K562 (cell line): ENCODE results near the gene TGDS. TPM values are rescaled to one million over a fixed set of nuclear protein-coding genes. Genes with fewer than 3 reads are reported as not detected.
A peak's percentile ranks its signal among the peaks of the same experiment; 100 is the strongest.

Source experiments
- BMI1 ChIP-seq: fragments of 150-350 bp; IDR thresholded peaks from 2 replicates; pipeline ENCODE4 v1.6.1; 2014; ENCODE audit warnings: low read length
- COPS2 ChIP-seq: fragments of 450-650 bp; conservative IDR thresholded peaks from 2 replicates; pipeline ENCODE4 v1.6.1; 2016; ENCODE audit warnings: mild to moderate bottlenecking, moderate library complexity
- CREM ChIP-seq: IDR thresholded peaks from 2 replicates; pipeline ENCODE4 v1.6.1; 2014; ENCODE audit warnings: antibody characterized with exemption, low read depth
- ETS1 ChIP-seq: conservative IDR thresholded peaks from 2 replicates; pipeline ENCODE4 v1.6.1; 2011; ENCODE audit warnings: low read depth, mild to moderate bottlenecking, low read length; ENCODE audit not compliant: control insufficient read depth
- FUS ChIP-seq: fragments of 200-400 bp; formaldehyde crosslinking; optimal IDR thresholded peaks from 2 replicates; pipeline ENCODE3; 2017; ENCODE audit warnings: low read depth, low read length
- KLF10 ChIP-seq: fragments of 250-450 bp; sonication (Bioruptor Pico); IDR thresholded peaks from 2 replicates; pipeline ENCODE4 v1.6.1; 2021; ENCODE audit warnings: matching md5 sums
- KLF6 ChIP-seq: fragments of 250-450 bp; sonication (Bioruptor Pico); IDR thresholded peaks from 2 replicates; pipeline ENCODE4 v1.4.0; 2020; ENCODE audit warnings: mild to moderate bottlenecking, moderate library complexity, borderline replicate concordance
- MAZ ChIP-seq, 2 experiments: fragments of 450-650 bp in 1 of 2; sonication (generic) in 1 of 2; formaldehyde crosslinking; IDR thresholded peaks in 1 of 2; conservative IDR thresholded peaks in 1 of 2; 2 replicates each; pipeline versions ENCODE4 v1.4.0 to v1.5.0; 2020; ENCODE audit warnings: mild to moderate bottlenecking in 1 of 2, missing genetic modification reagents in 1 of 2
- MCM5 ChIP-seq: fragments of 450-650 bp; IDR thresholded peaks from 2 replicates; pipeline ENCODE4 v1.6.1; 2016; ENCODE audit warnings: low read depth
- NFE2L1 ChIP-seq: fragments of 450-650 bp; IDR thresholded peaks from 2 replicates; pipeline ENCODE4 v1.6.1; 2016; ENCODE audit warnings: missing genetic modification characterization, low read depth, mild to moderate bottlenecking, missing compliant biosample characterization, moderate library complexity, borderline replicate concordance
- PML ChIP-seq: IDR thresholded peaks from 2 replicates; pipeline ENCODE4 v1.6.1; 2012; ENCODE audit warnings: low read length, inconsistent platforms
- PRDM10 ChIP-seq: fragments of 450-650 bp; IDR thresholded peaks from 2 replicates; pipeline ENCODE4 v1.6.1; 2018; ENCODE audit not compliant: partially characterized antibody
- RBM39 ChIP-seq: fragments of 200-400 bp; formaldehyde crosslinking; optimal IDR thresholded peaks from 2 replicates; pipeline ENCODE3; 2018; ENCODE audit warnings: low read depth, low read length
- SIN3A ChIP-seq, 2 experiments: fragments of 150-350 bp in 1 of 2; IDR thresholded peaks; 2 replicates each; pipeline ENCODE4 v1.6.1; 2011 to 2016; ENCODE audit warnings: borderline replicate concordance in 2 of 2, low read depth in 2 of 2, low read length in 2 of 2, mild to moderate bottlenecking in 2 of 2, moderate library complexity in 2 of 2; ENCODE audit not compliant: control insufficient read depth in 1 of 2
- SMARCA5 ChIP-seq: fragments of 450-650 bp; IDR thresholded peaks from 2 replicates; pipeline ENCODE4 v1.6.1; 2016
- XRCC3 ChIP-seq: fragments of 450-650 bp; IDR thresholded peaks from 2 replicates; pipeline ENCODE4 v1.6.1; 2017; ENCODE audit warnings: mild to moderate bottlenecking, moderate library complexity
- ZBTB34 ChIP-seq: fragments of 250-450 bp; sonication (Bioruptor Pico); IDR thresholded peaks from 2 replicates; pipeline ENCODE4 v1.8.0; 2021; ENCODE audit warnings: mild to moderate bottlenecking, moderate library complexity
- ZNF253 ChIP-seq: fragments of 250-450 bp; sonication (Bioruptor Pico); conservative IDR thresholded peaks from 2 replicates; pipeline ENCODE4 v1.6.1; 2021; ENCODE audit warnings: mild to moderate bottlenecking
- ZNF444 ChIP-seq: fragments of 250-450 bp; sonication (Bioruptor Pico); IDR thresholded peaks from 2 replicates; pipeline ENCODE4 v1.4.0; 2020; ENCODE audit warnings: mild to moderate bottlenecking, moderate library complexity
- ZNF583 ChIP-seq: fragments of 250-450 bp; sonication (Bioruptor Pico); IDR thresholded peaks from 2 replicates; pipeline ENCODE4 v1.4.0; 2020
- ZNF830 ChIP-seq: fragments of 250-450 bp; sonication (Bioruptor Pico); IDR thresholded peaks from 2 replicates; pipeline ENCODE4 v1.5.0; 2021; ENCODE audit warnings: mild to moderate bottlenecking
- ZSCAN32 ChIP-seq: fragments of 450-650 bp; formaldehyde crosslinking; IDR thresholded peaks from 2 replicates; pipeline ENCODE4 v1.4.0; 2020; ENCODE audit warnings: mild to moderate bottlenecking, moderate library complexity
- polyA plus RNA-seq, 8 experiments: library from polyadenylated mRNA; depleted of rRNA in 4 of 8; stranded (reverse) in 5 of 8; unstranded in 3 of 8; fragments of >200 nt; fragmentation: Nextera tagmentation in 2 of 8; fragmentation: Illumina TruSeq in 1 of 8; extraction: Ambion mirVana in 2 of 8; extraction: Trizol in 1 of 8; gene quantifications; 2 replicates each; pipeline versions ENCODE4 v1.2.1 to v1.2.3, GENCODE V29; 2011 to 2014; ENCODE audit warnings: inconsistent platforms in 1 of 8, missing spikeins in 1 of 8
- total RNA-seq, 7 experiments: library from RNA; depleted of rRNA in 6 of 7; stranded (reverse); fragments of >200 nt in 6 of 7; fragmentation: Illumina TruSeq in 2 of 7; extraction: Trizol in 2 of 7; gene quantifications; 2 replicates each; pipeline versions ENCODE4 v1.2.1 to v1.2.3, GENCODE V29; 2011 to 2021; ENCODE audit warnings: low replicate concordance in 1 of 7

TGDS gene
- total and polyA plus RNA-seq, 9 of the 15 experiments (the other 6 are each of a cell fraction or from before 2014, with no cell fraction given): 9.9 to 43.7 (median 21.4) TPM

GRCh38 chr13:94601446-94602431 is 5.8 kb upstream of the TGDS start, which contains the start of gene GPR180 (continued):
- TF ChIP-seq ZSCAN32 (CRISPR knock-in tag) (no peak), KLF10 (CRISPR knock-in tag) (no peak), ZNF253 (CRISPR knock-in tag) (no peak), CREM (peak; percentile 52; the same call in 1 of the 2 replicates), ZBTB34 (no peak), PRDM10 (peak; percentile 52), ZNF583 (CRISPR knock-in tag) (no peak), SIN3A (IDR thresholded peaks at IDR 0.05; ENCODE audit: borderline replicate concordance in 2 of 2, control insufficient read depth in 1 of 2, low read depth in 2 of 2, low read length in 2 of 2) (no peak), SMARCA5 (no peak), KLF6 (CRISPR knock-in tag) (no peak), BMI1 (no peak), PML (0 out of 2 replicates have a peak, but pooled peaks have one; percentile 55), NFE2L1 (tag) (no peak), XRCC3 (no peak), RBM39 (no peak), MAZ (CRISPR knock-in tag; conservative IDR thresholded peaks at IDR 0.05 in 1 of 2, IDR thresholded peaks at IDR 0.05 in 1 of 2) (peak; percentile 74 to 85), MCM5 (no peak), COPS2 (no peak), FUS (no peak), ZNF830 (CRISPR knock-in tag) (no peak), ETS1 (no peak), ZNF444 (CRISPR knock-in tag) (no peak)
